Hematopoietic multipotent progenitor cell (in vitro differentiated cells): Measurements from ENCODE around the gene SH3PXD2A. TPM values are rescaled to one million over a fixed set of nuclear protein-coding genes. Genes with fewer than 3 reads are reported as not detected.

Source experiments
- small RNA-seq: library from RNA; depleted of rRNA; stranded (forward); fragments of <200 nt; gene quantifications from one replicate; pipeline ENCODE3, GENCODE V24; 2012
- total RNA-seq: library from RNA; depleted of rRNA; stranded (reverse); fragments of >200 nt; gene quantifications from one replicate; pipeline ENCODE4 v1.2.3, GENCODE V29; 2012

SH3PXD2A gene
- total RNA-seq, 1 donor = 2.7 TPM

Small RNA genes lying within 50 kb of the gene (small RNA-seq; reads per million reads assigned to genes)
- not detected for gene RF00019

Other genes with a start within 250 kb of the SH3PXD2A start
- 34.5 TPM for gene STN1, start 62.6 kb upstream of the SH3PXD2A start, total RNA-seq
- 11.6 TPM for gene SLK, start 111.6 kb upstream of the SH3PXD2A start, total RNA-seq
- gene COL17A1, start 230.3 kb upstream of the SH3PXD2A start, total RNA-seq = under 0.01 TPM